HG03520 (cell line): ENCODE results near the gene CLEC18B.
"Not testable (repeated sequence)": the region's sequence is repeated elsewhere in the genome, so short reads cannot be mapped to it uniquely, and the experiment has no call there.

Experiments used
- ATAC-seq: cut with Tn5 transposase; IDR thresholded peaks from one replicate; pipeline ENCODE4 v1.9.1; 2021; ENCODE audit warnings: mild to moderate bottlenecking, moderate library complexity; ENCODE audit not compliant: unreplicated experiment

CLEC18B gene

DNA sequence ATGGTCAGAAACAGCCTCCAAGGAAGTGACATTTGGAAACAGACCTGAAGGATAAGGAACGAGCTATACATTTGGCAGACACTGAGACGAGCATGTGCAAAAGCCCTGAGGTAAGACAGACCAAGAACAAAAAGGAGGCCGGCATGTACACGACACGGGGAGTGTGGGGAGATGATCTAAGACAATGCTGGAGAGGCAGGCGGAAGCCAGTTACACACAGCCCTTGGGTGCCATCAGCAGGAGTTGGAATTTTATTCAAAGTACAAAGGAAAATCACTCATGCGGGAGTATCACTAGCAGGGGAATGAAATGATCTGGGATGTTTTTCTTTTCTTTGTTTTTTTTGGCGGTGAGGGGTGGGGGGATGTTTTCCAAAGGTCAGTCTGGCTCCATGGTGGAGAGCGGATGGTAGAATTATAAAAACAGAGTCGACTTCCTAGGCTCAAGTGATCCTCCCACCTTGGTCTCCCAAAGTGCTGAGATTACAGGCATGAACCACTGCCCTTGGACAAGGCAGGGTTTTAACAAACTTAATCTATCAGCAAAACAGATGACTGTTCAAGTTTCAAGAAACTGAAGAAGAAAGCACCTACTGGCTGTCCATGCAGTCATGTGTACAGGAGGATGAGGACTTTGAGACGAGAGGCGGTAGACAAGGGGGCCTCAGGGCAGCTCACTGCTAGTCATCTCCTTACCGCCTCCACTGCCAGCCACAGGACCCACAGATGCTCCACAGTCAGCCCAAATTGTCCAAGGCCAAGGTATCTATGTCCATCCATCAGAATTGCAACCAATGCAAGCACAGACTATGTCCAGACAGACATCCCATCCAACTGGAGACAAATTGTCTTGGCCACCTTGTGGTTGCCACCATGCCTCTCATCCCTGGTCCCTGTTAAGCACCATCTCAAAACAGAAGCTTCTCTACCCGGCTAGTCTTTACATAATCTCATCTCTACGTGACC is 59.4 kb downstream of the CLEC18B start:
- ATAC-seq = not testable (repeated sequence)
